HG02763 (cell line): Measurements from ENCODE around the gene PCGF2.

Experiments used
- ATAC-seq: cut with Tn5 transposase; IDR thresholded peaks from one replicate; pipeline ENCODE4 v1.9.1; 2021; ENCODE audit warnings: mild to moderate bottlenecking, moderate library complexity; ENCODE audit not compliant: unreplicated experiment

PCGF2 gene

GRCh38 chr17:38719943-38720641 lies 28.0 kb downstream of the PCGF2 start:
- ATAC-seq: no peak

- no peak for ATAC-seq
Measured at GRCh38 chr17:38719289-38719942, 28.7 kb downstream of the PCGF2 start.

- no peak for ATAC-seq
Measured at GRCh38 chr17:38717139-38717745, 30.9 kb downstream of the PCGF2 start.

GRCh38 chr17:38716368-38717005 lies 31.6 kb downstream of the PCGF2 start:
- no peak for ATAC-seq

- ATAC-seq: no peak
Measured at GRCh38 chr17:38715216-38715943, 32.8 kb downstream of the PCGF2 start.

- no peak for ATAC-seq
Measured at GRCh38 chr17:38713456-38714075, 34.6 kb downstream of the PCGF2 start.

- no peak for ATAC-seq
Measured at GRCh38 chr17:38712593-38712992, 35.5 kb downstream of the PCGF2 start.

GRCh38 chr17:38711792-38712571 lies 36.2 kb downstream of the PCGF2 start:
- ATAC-seq: no peak

- ATAC-seq: no peak
Measured at GRCh38 chr17:38710985-38711384, 37.2 kb downstream of the PCGF2 start.

GRCh38 chr17:38710604-38710962 lies 37.6 kb downstream of the PCGF2 start:
- no peak for ATAC-seq

GRCh38 chr17:38709864-38710603 lies 38.1 kb downstream of the PCGF2 start:
- no peak for ATAC-seq

GRCh38 chr17:38709104-38709820 lies 38.9 kb downstream of the PCGF2 start:
- no peak for ATAC-seq

- no peak for ATAC-seq
Measured at GRCh38 chr17:38707678-38708351, 40.3 kb downstream of the PCGF2 start.

GRCh38 chr17:38706505-38707216 lies 41.5 kb downstream of the PCGF2 start:
- no peak for ATAC-seq

- ATAC-seq: no peak
Measured at GRCh38 chr17:38705803-38706504, 42.2 kb downstream of the PCGF2 start.

- ATAC-seq: no peak
Measured at GRCh38 chr17:38705523-38705802, 42.7 kb downstream of the PCGF2 start.
